ENCODE data around the gene FOXP1.

DNA sequence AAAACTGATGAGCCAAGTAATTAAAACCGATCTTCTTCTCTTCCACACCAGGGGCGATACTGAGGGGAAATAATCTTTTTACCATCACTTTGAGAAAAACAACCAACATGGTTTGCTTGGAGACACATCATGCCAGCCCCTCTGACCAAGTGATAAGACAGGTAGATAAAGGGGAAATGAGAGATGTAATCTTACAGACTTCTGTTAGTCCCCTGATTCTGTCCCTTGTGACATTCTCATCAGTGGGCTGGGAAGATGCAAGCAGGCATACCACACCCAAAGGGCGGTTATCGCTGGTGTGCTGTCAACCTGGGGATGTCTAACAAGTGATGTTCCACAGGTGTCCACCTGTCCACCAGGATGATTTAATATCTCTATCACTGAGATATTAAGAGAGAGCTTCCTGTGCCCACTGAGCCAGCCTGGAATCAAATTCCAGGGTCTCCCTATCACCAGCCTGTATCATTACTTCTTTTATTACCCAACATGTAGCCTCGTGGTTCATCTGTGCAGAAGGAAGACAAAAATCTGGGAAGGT lies 315.0 kb downstream of the FOXP1 start:
- TF ChIP-seq, protein P1, sequence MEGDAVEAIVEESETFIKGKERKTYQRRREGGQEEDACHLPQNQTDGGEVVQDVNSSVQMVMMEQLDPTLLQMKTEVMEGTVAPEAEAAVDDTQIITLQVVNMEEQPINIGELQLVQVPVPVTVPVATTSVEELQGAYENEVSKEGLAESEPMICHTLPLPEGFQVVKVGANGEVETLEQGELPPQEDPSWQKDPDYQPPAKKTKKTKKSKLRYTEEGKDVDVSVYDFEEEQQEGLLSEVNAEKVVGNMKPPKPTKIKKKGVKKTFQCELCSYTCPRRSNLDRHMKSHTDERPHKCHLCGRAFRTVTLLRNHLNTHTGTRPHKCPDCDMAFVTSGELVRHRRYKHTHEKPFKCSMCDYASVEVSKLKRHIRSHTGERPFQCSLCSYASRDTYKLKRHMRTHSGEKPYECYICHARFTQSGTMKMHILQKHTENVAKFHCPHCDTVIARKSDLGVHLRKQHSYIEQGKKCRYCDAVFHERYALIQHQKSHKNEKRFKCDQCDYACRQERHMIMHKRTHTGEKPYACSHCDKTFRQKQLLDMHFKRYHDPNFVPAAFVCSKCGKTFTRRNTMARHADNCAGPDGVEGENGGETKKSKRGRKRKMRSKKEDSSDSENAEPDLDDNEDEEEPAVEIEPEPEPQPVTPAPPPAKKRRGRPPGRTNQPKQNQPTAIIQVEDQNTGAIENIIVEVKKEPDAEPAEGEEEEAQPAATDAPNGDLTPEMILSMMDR (conservative IDR thresholded peaks at IDR 0.05; ENCODE audit: low read depth, low read length) = no peak
- no peak for TF ChIP-seq EZH2 (IDR thresholded peaks at IDR 0.05; ENCODE audit: borderline replicate concordance, low read depth, low read length, poor library complexity, severe bottlenecking)
